ENCODE data around the gene TBCCD1. TPM values are rescaled to one million over a fixed set of nuclear protein-coding genes. Genes with fewer than 3 reads are reported as not detected.

TBCCD1 gene
- total and polyA plus RNA-seq, 8 donors = 11.6 to 23.0 (median 19.2) TPM

GRCh38 chr3:186515125-186515524 is 52.0 kb downstream of the TBCCD1 start:
- DNase-seq = no peak
- peaks cover 0 to 13% of the 10 kb centered on the region in 2 donors for H3K27me3 ChIP-seq
- intact Hi-C loops (cut with DNase I) = no loop called here
- no peak overlapping the region for H3K27ac ChIP-seq
- no peak overlapping the region for H3K4me3 ChIP-seq
- no peaks in the 10 kb centered on the region for H3K36me3 ChIP-seq
- H3K4me1 ChIP-seq = no peaks in the 10 kb centered on the region
- ATAC-seq = no peak
- H3K9me3 ChIP-seq = peaks cover 0 to 9% of the 10 kb centered on the region in 2 donors
- TF ChIP-seq CTCF (IDR thresholded peaks at IDR 0.05) = no peak

GRCh38 chr3:186514296-186515002 is 52.7 kb downstream of the TBCCD1 start:
- Histone ChIP-seq H3K4me1 (no peaks in the 10 kb centered on the region), H3K9me3 (peaks cover 0 to 9% of the 10 kb centered on the region in 2 donors), H3K27me3 (peaks cover 0 to 9% of the 10 kb centered on the region in 2 donors), H3K36me3 (no peaks in the 10 kb centered on the region), H3K4me3 (no peak overlapping the region), H3K27ac (no peak overlapping the region)
- intact Hi-C loops (cut with DNase I) = no loop called here
- TF ChIP-seq CTCF (IDR thresholded peaks at IDR 0.05) = peak in 1 of 2 donors; percentile 27
- ATAC-seq = no peak
- no peak for DNase-seq

- Histone ChIP-seq H3K4me1 (no peaks in the 10 kb centered on the region), H3K27me3 (peaks cover 0 to 8% of the 10 kb centered on the region in 2 donors), H3K4me3 (no peak overlapping the region), H3K27ac (no peak overlapping the region), H3K9me3 (peaks cover 0 to 9% of the 10 kb centered on the region in 2 donors), H3K36me3 (no peaks in the 10 kb centered on the region)
- DNase-seq (no peak), ATAC-seq (no peak)
- intact Hi-C loops (cut with DNase I) = no loop called here
- TF ChIP-seq CTCF (IDR thresholded peaks at IDR 0.05) = no peak
Observed at GRCh38 chr3:186513386-186513785, 53.8 kb downstream of the TBCCD1 start.

GRCh38 chr3:186512570-186513302 is 54.4 kb downstream of the TBCCD1 start:
- Histone ChIP-seq H3K27ac (no peak overlapping the region), H3K27me3 (peaks cover 0 to 8% of the 10 kb centered on the region in 2 donors), H3K4me1 (no peaks in the 10 kb centered on the region), H3K4me3 (no peak overlapping the region), H3K36me3 (no peaks in the 10 kb centered on the region), H3K9me3 (peaks cover 0 to 9% of the 10 kb centered on the region in 2 donors)
- intact Hi-C loops (cut with DNase I) = no loop called here
- no peak for TF ChIP-seq CTCF (IDR thresholded peaks at IDR 0.05)
- DNase-seq (no peak), ATAC-seq (no peak)

- no peak for TF ChIP-seq CTCF (IDR thresholded peaks at IDR 0.05)
- Histone ChIP-seq H3K4me3 (no peak overlapping the region), H3K9me3 (peaks cover 0 to 3% of the 10 kb centered on the region in 2 donors), H3K27ac (no peak overlapping the region), H3K36me3 (no peaks in the 10 kb centered on the region), H3K27me3 (peaks cover 0 to 8% of the 10 kb centered on the region in 2 donors), H3K4me1 (no peaks in the 10 kb centered on the region)
- DNase-seq (no peak), ATAC-seq (no peak)
- intact Hi-C loops (cut with DNase I) = no loop called here
Observed at GRCh38 chr3:186511702-186512101, 55.4 kb downstream of the TBCCD1 start.
